OCI-LY7 (cell line): ENCODE measurements around the gene GTF2IRD1. TPM values are rescaled to one million over a fixed set of nuclear protein-coding genes. Genes with fewer than 3 reads are reported as not detected.
A peak's percentile ranks its signal among the peaks of the same experiment; 100 is the strongest.

Experiments
- BruUV-seq: library from RNA; stranded (reverse); fragments of 400-500 nt; replicated peaks from 2 replicates; lab custom pipeline; 2021; lab: Mats Ljungman, UMichigan
- CTCF ChIA-PET: fragments of 300-600 bp; sonication (Branson Sonifier 250); formaldehyde crosslinking; loops from one replicate; lab custom pipeline; 2022; ENCODE audit warnings: antibody characterized with exemption; ENCODE audit not compliant: unreplicated experiment; lab: Charles Lee
- POLR2A ChIA-PET: fragments of 300-600 bp; sonication (Branson Sonifier 250); formaldehyde crosslinking; loops from one replicate; lab custom pipeline; 2022; ENCODE audit warnings: antibody characterized with exemption; lab: Charles Lee
- DNase-seq: peaks from one replicate; pipeline ENCODE4 v3.0.0-alpha.2; 2015; ENCODE audit warnings: low spot score
- H2AFZ ChIP-seq: fragments of 200-600 bp; sonication (generic), shearing (Covaris generic); 2 replicates; pipeline ENCODE4 v1.6.1; 2014; ENCODE audit warnings: mild to moderate bottlenecking, antibody characterized with exemption, low read length, moderate library complexity
- H3K27ac ChIP-seq: fragments of 200-600 bp; sonication (generic); 2 replicates; pipeline ENCODE4 v1.5.1; 2014; ENCODE audit warnings: mixed run types, low read depth, mild to moderate bottlenecking, moderate library complexity, low read length, inconsistent platforms; ENCODE audit not compliant: poor library complexity, severe bottlenecking
- H3K36me3 ChIP-seq: fragments of 200-600 bp; sonication (generic); 2 replicates; pipeline ENCODE4 v1.6.1; 2014; ENCODE audit warnings: mild to moderate bottlenecking, antibody characterized with exemption, low read length, moderate library complexity, mixed read lengths; ENCODE audit not compliant: insufficient read depth
- H3K4me1 ChIP-seq: fragments of 200-600 bp; sonication (generic); 2 replicates; pipeline ENCODE4 v1.5.1; 2014; ENCODE audit warnings: mild to moderate bottlenecking, low read length; ENCODE audit not compliant: insufficient read depth, poor library complexity, severe bottlenecking
- H3K4me2 ChIP-seq: fragments of 200-600 bp; sonication (generic); 2 replicates; pipeline ENCODE4 v1.6.1; 2014; ENCODE audit warnings: mild to moderate bottlenecking, low read length
- H3K4me3 ChIP-seq: fragments of 200-600 bp; sonication (generic); 2 replicates; pipeline ENCODE4 v1.5.1; 2014; ENCODE audit warnings: mild to moderate bottlenecking, low read depth, low read length; ENCODE audit not compliant: poor library complexity, severe bottlenecking
- H3K79me2 ChIP-seq: fragments of 200-600 bp; sonication (generic); 2 replicates; pipeline ENCODE4 v1.6.1; 2016; ENCODE audit warnings: low read depth, mild to moderate bottlenecking, low read length, moderate library complexity, mixed read lengths; ENCODE audit not compliant: insufficient read depth
- H3K9me2 ChIP-seq: fragments of 200-600 bp; sonication (generic); 2 replicates; pipeline ENCODE4 v1.6.1; 2016; ENCODE audit warnings: mild to moderate bottlenecking, low read length, mixed read lengths; ENCODE audit not compliant: insufficient read depth
- H3K9me3 ChIP-seq: fragments of 200-600 bp; sonication (generic); 2 replicates; pipeline ENCODE4 v1.6.1; 2014; ENCODE audit warnings: mild to moderate bottlenecking, mixed run types, low read length, mixed read lengths
- H4K20me1 ChIP-seq: fragments of 200-600 bp; sonication (generic); 2 replicates; pipeline ENCODE4 v1.6.1; 2014; ENCODE audit warnings: mild to moderate bottlenecking, antibody characterized with exemption, low read length, moderate library complexity, mixed read lengths; ENCODE audit not compliant: insufficient read depth
- CTCF ChIP-seq: fragments of 200-600 bp; sonication (generic); conservative IDR thresholded peaks from 2 replicates; pipeline ENCODE4 v1.5.1; 2014; ENCODE audit warnings: mild to moderate bottlenecking, antibody characterized with exemption, low read length, moderate library complexity, mixed read lengths
- EZH2phosphoT487 ChIP-seq: fragments of 200-600 bp; sonication (generic); IDR thresholded peaks from 2 replicates; pipeline ENCODE4 v1.6.1; 2018; ENCODE audit warnings: low read depth, borderline replicate concordance, mild to moderate bottlenecking, mixed run types, antibody characterized with exemption, low read length, moderate library complexity, mixed read lengths
- intact Hi-C: fragments of 100-400 bp; cut with micrococcal nuclease; formaldehyde crosslinking; loops from one replicate; pipeline ENCODE4 v1.10.0; 2022; ENCODE audit not compliant: unreplicated experiment
- total RNA-seq, 2 experiments: library from RNA; depleted of rRNA in 1 of 2; stranded (reverse); fragments of >200 nt in 1 of 2; shearing (Covaris generic) in 1 of 2; gene quantifications; 2 replicates each; pipeline ENCODE4 v1.2.3, GENCODE V29; 2014 to 2022

Gene GTF2IRD1
- total RNA-seq, 2 experiments from 2014 or later, result 4.4 to 34.3 TPM

GRCh38 chr7:74570533-74571156 lies 116.9 kb downstream of the GTF2IRD1 start:
- no peaks in the 10 kb centered on the region for H3K9me3 ChIP-seq
- TF ChIP-seq EZH2phosphoT487, result no peak
- no peak for TF ChIP-seq CTCF
- no peaks in the 10 kb centered on the region for H3K79me2 ChIP-seq
- BruUV-seq, result no TSS peak
- POLR2A ChIA-PET, result interaction anchor here (1.7 kb wide), 1 partner anchor 14 kb away, joined by 7 read pairs; no protein-coding TSS in a partner anchor
- no peak overlapping the region for H3K4me3 ChIP-seq
- no peak overlapping the region for H2AFZ ChIP-seq
- no peak overlapping the region for H3K4me2 ChIP-seq
- DNase-seq, result no peak
- peaks cover 11% of the 10 kb centered on the region for H3K4me1 ChIP-seq
- no peaks in the 10 kb centered on the region for H3K9me2 ChIP-seq
- no peaks in the 10 kb centered on the region for H3K36me3 ChIP-seq
- intact Hi-C loops, result no loop called here
- no peaks in the 10 kb centered on the region for H4K20me1 ChIP-seq
- H3K27ac ChIP-seq, result no peak overlapping the region
- CTCF ChIA-PET, result no interaction called here

- Histone ChIP-seq H3K27ac (no peak overlapping the region), H3K4me1 (peaks cover 11% of the 10 kb centered on the region), H3K9me2 (no peaks in the 10 kb centered on the region), H3K4me2 (no peak overlapping the region), H3K4me3 (no peak overlapping the region), H3K9me3 (no peaks in the 10 kb centered on the region), H4K20me1 (no peaks in the 10 kb centered on the region), H3K79me2 (no peaks in the 10 kb centered on the region), H2AFZ (no peak overlapping the region), H3K36me3 (no peaks in the 10 kb centered on the region)
- no peak for TF ChIP-seq CTCF
- TF ChIP-seq EZH2phosphoT487, result no peak
- POLR2A ChIA-PET, result interaction anchor here (0.6 kb wide), 1 partner anchor 361 kb away, joined by 3 read pairs; no protein-coding TSS in a partner anchor
- CTCF ChIA-PET, result interaction anchor here (0.6 kb wide), 2 partner anchors 44 to 258 kb away, joined by 3 read pairs; no protein-coding TSS in a partner anchor
- no peak for DNase-seq
- BruUV-seq, result no TSS peak
- intact Hi-C loops, result no loop called here
Observed at GRCh38 chr7:74572301-74572979, 118.7 kb downstream of the GTF2IRD1 start.

DNA sequence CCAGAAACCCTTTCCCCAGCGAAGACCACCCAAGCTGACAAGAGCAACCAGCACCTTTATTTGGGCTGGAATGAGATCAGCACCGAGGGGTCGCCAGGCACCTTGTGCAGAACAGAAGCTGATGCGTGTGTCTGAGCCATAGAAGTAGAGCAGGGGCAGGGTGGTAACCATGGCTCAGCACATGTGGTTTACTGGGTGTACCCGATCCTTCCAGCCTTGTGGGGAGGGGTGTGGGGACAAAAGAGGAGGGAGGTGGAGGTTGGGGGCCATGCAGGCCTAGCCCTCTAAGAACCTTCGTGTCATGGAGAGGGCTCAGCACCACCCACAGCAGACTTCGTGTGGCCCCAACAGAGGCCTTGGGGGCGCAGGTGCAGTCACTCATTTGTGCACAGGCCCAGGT lies 119.8 kb downstream of the GTF2IRD1 start:
- no peak overlapping the region for H3K27ac ChIP-seq
- peak; percentile 23 for DNase-seq
- ChIA-PET CTCF (no interaction called here), POLR2A (no interaction called here)
- H3K4me2 ChIP-seq, result no peak overlapping the region
- no peak overlapping the region for H3K4me3 ChIP-seq
- no peaks in the 10 kb centered on the region for H3K9me2 ChIP-seq
- H3K79me2 ChIP-seq, result no peaks in the 10 kb centered on the region
- no peaks in the 10 kb centered on the region for H4K20me1 ChIP-seq
- peak overlapping the region; percentile 27; the same call in 1 of the 2 replicates for H2AFZ ChIP-seq
- intact Hi-C loops, result no loop called here
- TF ChIP-seq CTCF, result no peak
- no peak for TF ChIP-seq EZH2phosphoT487
- H3K36me3 ChIP-seq, result no peaks in the 10 kb centered on the region
- no TSS peak for BruUV-seq
- peaks cover 10% of the 10 kb centered on the region for H3K4me1 ChIP-seq
- H3K9me3 ChIP-seq, result no peaks in the 10 kb centered on the region
